ENCODE data around the gene ABCB9.

- TF ChIP-seq CTCF (IDR thresholded peaks at IDR 0.05) (no peak), EP300 (IDR thresholded peaks at IDR 0.05) (no peak), POLR2A (IDR thresholded peaks at IDR 0.05) (no peak)
These were observed 3.4 kb upstream of the ABCB9 start for GRCh38 chr12:122969676-122970075.
